GM10266 (cell line): ENCODE data around the gene RPL22.
A peak's percentile ranks its signal among the peaks of the same experiment; 100 is the strongest.

Source experiments
- DNase-seq: peaks from one replicate; pipeline ENCODE4 v3.0.0; 2012; ENCODE audit errors: extremely low spot score
- CTCF ChIP-seq: IDR thresholded peaks from 2 replicates; pipeline ENCODE4 v1.5.1; 2012; ENCODE audit warnings: mild to moderate bottlenecking, low read depth; ENCODE audit not compliant: control insufficient read depth, insufficient read depth; ENCODE audit errors: missing control alignments

Gene RPL22

GRCh38 chr1:6142036-6142621, 57.3 kb downstream of the RPL22 start:
- no peak for DNase-seq
- no peak for TF ChIP-seq CTCF

GRCh38 chr1:6141592-6141991, 57.8 kb downstream of the RPL22 start:
- peak; percentile 29 for TF ChIP-seq CTCF
- peak; percentile 64 for DNase-seq

GRCh38 chr1:6140413-6140812, 59.0 kb downstream of the RPL22 start:
- TF ChIP-seq CTCF: no peak
- DNase-seq: no peak

- no peak for TF ChIP-seq CTCF
- no peak for DNase-seq
Observed at GRCh38 chr1:6137758-6138157, 61.6 kb downstream of the RPL22 start.

GRCh38 chr1:6136516-6137220, 62.7 kb downstream of the RPL22 start:
- TF ChIP-seq CTCF: no peak
- DNase-seq: no peak
